Fibroblast of lung (primary cell): Measurements from ENCODE around the gene SDHB. TPM values are rescaled to one million over a fixed set of nuclear protein-coding genes. Genes with fewer than 3 reads are reported as not detected.

Experiments
- DNase-seq, 2 donors: peaks; one replicate each; pipeline versions ENCODE4 v3.0.0 to v3.0.0-alpha.2; 2010; ENCODE audit warnings: low read depth in 2 of 2
- H2AFZ ChIP-seq: 2 replicates; pipeline ENCODE4 v1.5.1; 2012; ENCODE audit warnings: low read length, control low read depth, inconsistent platforms
- H3K27ac ChIP-seq: 2 replicates; pipeline ENCODE4 v1.5.1; 2011; ENCODE audit warnings: low read length, control low read depth; ENCODE audit not compliant: insufficient read depth
- H3K27me3 ChIP-seq: 2 replicates; pipeline ENCODE4 v1.5.1; 2011; ENCODE audit warnings: mild to moderate bottlenecking, low read length; ENCODE audit not compliant: control insufficient read depth, insufficient read depth
- H3K36me3 ChIP-seq: 2 replicates; pipeline ENCODE4 v1.5.1; 2011; ENCODE audit warnings: low read length; ENCODE audit not compliant: control insufficient read depth, insufficient read depth
- H3K4me1 ChIP-seq: 2 replicates; pipeline ENCODE4 v1.5.1; 2011; ENCODE audit warnings: low read length; ENCODE audit not compliant: control insufficient read depth, insufficient read depth; ENCODE audit errors: extremely low read depth
- H3K4me2 ChIP-seq: 2 replicates; pipeline ENCODE4 v1.5.1; 2011; ENCODE audit warnings: low read length, control low read depth; ENCODE audit not compliant: insufficient read depth; ENCODE audit errors: extremely low read depth
- H3K4me3 ChIP-seq, 4 experiments: fragments of 200-600 bp in 1 of 4; sonication (generic) in 1 of 4; replicated peaks in 1 of 4; 2 replicates each; pipeline ENCODE4 v1.5.1; 2011 to 2016; ENCODE audit warnings: low read length in 4 of 4, low read depth in 3 of 4, mild to moderate bottlenecking in 3 of 4, control low read depth in 2 of 4, inconsistent platforms in 1 of 4, mixed read lengths in 1 of 4; ENCODE audit not compliant: insufficient read depth in 1 of 4; ENCODE audit errors: control extremely low read depth in 1 of 4
- H3K79me2 ChIP-seq: 2 replicates; pipeline ENCODE4 v1.5.1; 2012; ENCODE audit warnings: mild to moderate bottlenecking, low read length, inconsistent platforms; ENCODE audit not compliant: control insufficient read depth, insufficient read depth
- H3K9ac ChIP-seq: 2 replicates; pipeline ENCODE4 v1.5.1; 2011; ENCODE audit warnings: mild to moderate bottlenecking, low read length, control low read depth; ENCODE audit not compliant: insufficient read depth
- H3K9me3 ChIP-seq: 2 replicates; pipeline ENCODE4 v1.5.1; 2012; ENCODE audit warnings: low read depth, low read length; ENCODE audit not compliant: control insufficient read depth, insufficient read depth
- H4K20me1 ChIP-seq: 2 replicates; pipeline ENCODE4 v1.5.1; 2011; ENCODE audit warnings: low read length; ENCODE audit not compliant: control insufficient read depth, insufficient read depth; ENCODE audit errors: extremely low read depth
- CTCF ChIP-seq, 2 donors: IDR thresholded peaks in 1 of 2; conservative IDR thresholded peaks in 1 of 2; 1 replicate in 1 of 2; 2 replicates in 1 of 2; pipeline ENCODE4 v1.5.1; 2011 to 2012; ENCODE audit warnings: low read length in 2 of 2, control low read depth in 1 of 2, inconsistent platforms in 1 of 2, low read depth in 1 of 2, mild to moderate bottlenecking in 1 of 2
- EZH2 ChIP-seq: IDR thresholded peaks from 2 replicates; pipeline ENCODE4 v1.5.1; 2012; ENCODE audit warnings: low read length, control low read depth, mild to moderate bottlenecking; ENCODE audit errors: missing control alignments
- polyA plus RNA-seq, 2 donors: library from polyadenylated mRNA; depleted of rRNA in 1 of 2; stranded (reverse) in 1 of 2; unstranded in 1 of 2; fragments of >200 nt; gene quantifications; 2 replicates each; pipeline ENCODE4 v1.2.1, GENCODE V29; 2011 to 2012; ENCODE audit warnings: missing spikeins in 1 of 2
- total RNA-seq: library from RNA; depleted of rRNA; stranded (reverse); fragments of >200 nt; gene quantifications from 2 replicates; pipeline ENCODE4 v1.2.1, GENCODE V29; 2014

The SDHB gene
- total and polyA plus RNA-seq, 2 donors (not counting 1 experiment from before 2014, with no cell fraction given): 136 to 170 TPM

DNA sequence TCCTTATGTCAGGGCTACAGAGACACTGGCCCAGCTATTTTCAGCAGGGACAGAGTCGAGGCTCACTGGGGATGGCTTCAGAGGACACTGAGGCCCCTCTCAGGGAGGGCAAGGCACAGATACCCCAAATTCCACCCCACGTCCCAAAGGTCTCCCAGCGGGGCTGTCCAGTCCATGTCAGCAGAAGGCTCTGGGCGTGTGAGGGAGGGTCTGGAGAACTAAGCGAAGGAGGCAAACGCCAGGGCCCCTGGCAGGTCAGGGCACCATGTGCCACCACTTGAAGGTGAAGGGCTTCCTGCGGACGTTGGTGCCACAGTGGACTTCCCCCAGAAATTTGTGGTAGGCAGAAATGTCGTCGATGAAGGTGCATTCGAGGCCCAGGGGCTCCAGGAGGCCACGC, 15.0 kb upstream of the SDHB start:
- TF ChIP-seq CTCF (conservative IDR thresholded peaks at IDR 0.05 in 1 of 2, IDR thresholded peaks at IDR 0.05 in 1 of 2; ENCODE audit: low read depth in 1 of 2, low read length in 2 of 2) (no peak), EZH2 (no peak)
- no peak overlapping the region for H3K9ac ChIP-seq
- no peaks in the 10 kb centered on the region for H3K9me3 ChIP-seq
- H4K20me1 ChIP-seq: no peaks in the 10 kb centered on the region
- H2AFZ ChIP-seq: no peak overlapping the region
- H3K4me2 ChIP-seq: no peak overlapping the region
- H3K27ac ChIP-seq: no peak overlapping the region
- H3K4me1 ChIP-seq: no peaks in the 10 kb centered on the region
- H3K4me3 ChIP-seq: no peak overlapping the region
- H3K27me3 ChIP-seq: no peaks in the 10 kb centered on the region
- no peaks in the 10 kb centered on the region for H3K36me3 ChIP-seq
- H3K79me2 ChIP-seq: no peaks in the 10 kb centered on the region
- DNase-seq: no peak

- Histone ChIP-seq H3K36me3 (no peaks in the 10 kb centered on the region), H3K79me2 (no peaks in the 10 kb centered on the region), H2AFZ (no peak overlapping the region), H3K9ac (no peak overlapping the region), H3K4me1 (no peaks in the 10 kb centered on the region), H3K9me3 (no peaks in the 10 kb centered on the region), H3K27me3 (no peaks in the 10 kb centered on the region), H3K4me3 (no peak overlapping the region), H3K4me2 (no peak overlapping the region), H3K27ac (no peak overlapping the region), H4K20me1 (no peaks in the 10 kb centered on the region)
- TF ChIP-seq EZH2: no peak
- no peak for TF ChIP-seq CTCF (conservative IDR thresholded peaks at IDR 0.05 in 1 of 2, IDR thresholded peaks at IDR 0.05 in 1 of 2; ENCODE audit: low read depth in 1 of 2, low read length in 2 of 2)
- DNase-seq: no peak
These were observed 13.8 kb upstream of the SDHB start for GRCh38 chr1:17067465-17068240.

DNA sequence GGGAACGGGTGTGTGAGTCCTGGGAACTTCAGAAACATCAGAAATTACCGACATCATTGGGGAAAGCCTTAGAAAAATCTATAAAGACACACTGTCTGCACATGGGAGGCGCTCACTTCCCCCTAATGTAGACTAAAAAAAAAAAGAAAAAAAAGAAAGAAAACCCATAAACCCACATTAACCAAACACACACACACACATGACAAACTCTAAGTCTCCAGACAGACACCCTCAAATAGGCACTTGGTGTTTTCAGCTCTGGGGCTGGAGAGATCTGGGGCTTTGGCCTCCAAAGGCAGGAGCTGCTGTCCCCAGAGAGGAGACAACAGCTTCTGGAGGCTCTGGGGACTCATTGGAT, 13.2 kb upstream of the SDHB start:
- Histone ChIP-seq H4K20me1 (no peaks in the 10 kb centered on the region), H3K4me1 (no peaks in the 10 kb centered on the region), H3K36me3 (no peaks in the 10 kb centered on the region), H3K9me3 (no peaks in the 10 kb centered on the region), H3K79me2 (no peaks in the 10 kb centered on the region), H3K27me3 (no peaks in the 10 kb centered on the region), H2AFZ (no peak overlapping the region), H3K4me3 (no peak overlapping the region), H3K27ac (no peak overlapping the region), H3K4me2 (no peak overlapping the region), H3K9ac (no peak overlapping the region)
- DNase-seq: no peak
- TF ChIP-seq CTCF (conservative IDR thresholded peaks at IDR 0.05 in 1 of 2, IDR thresholded peaks at IDR 0.05 in 1 of 2; ENCODE audit: low read depth in 1 of 2, low read length in 2 of 2) (no peak), EZH2 (no peak)
